MM.1S (cell line): ENCODE results near the gene PGK2.

Source experiments
- CTCF ChIP-seq: fragments of 300-600 bp; sonication (generic); IDR thresholded peaks from 2 replicates; pipeline ENCODE4 v1.5.1; 2016; ENCODE audit warnings: antibody characterized with exemption, low read length, mixed read lengths
- EZH2 ChIP-seq: fragments of 300-600 bp; sonication (generic); optimal IDR thresholded peaks from 2 replicates; pipeline ENCODE3; 2017; ENCODE audit warnings: low read depth, mild to moderate bottlenecking, antibody characterized with exemption, low read length, mixed read lengths

- TF ChIP-seq CTCF = no peak
- no peak for TF ChIP-seq EZH2
Observed at GRCh38 chr6:49815166-49815565, 28.1 kb upstream of the PGK2 start.
